ENCODE measurements around the gene CHFR.
"Not testable (repeated sequence)": the region's sequence is repeated elsewhere in the genome, so short reads cannot be mapped to it uniquely, and the experiment has no call there.

The CHFR gene

DNA sequence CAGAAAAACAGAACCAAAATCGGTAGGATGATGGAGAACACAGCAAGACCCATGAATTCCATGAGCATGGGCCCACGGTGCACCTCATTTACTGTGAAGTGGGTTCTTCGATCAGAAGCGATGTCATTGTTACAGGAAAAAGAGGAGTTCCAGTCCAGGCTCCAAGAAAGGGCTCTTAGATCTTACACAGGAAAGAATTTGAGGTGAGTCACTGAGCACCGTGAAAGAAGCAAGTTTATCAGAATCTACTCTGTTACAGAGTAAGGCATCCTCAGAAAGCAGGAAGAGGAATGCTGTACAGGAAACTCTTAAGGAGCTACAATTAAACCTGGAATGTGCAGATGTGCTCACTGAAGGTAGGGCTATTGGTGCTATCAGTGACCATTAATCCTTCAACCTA is 11.6 kb upstream of the CHFR start:
- H3K27ac ChIP-seq, result no peak overlapping the region
- H3K9me3 ChIP-seq, result no peaks in the 10 kb centered on the region
- H3K4me3 ChIP-seq, result no peak overlapping the region
- DNase-seq, result no peak
- H3K27me3 ChIP-seq, result no peaks in the 10 kb centered on the region
- H3K36me3 ChIP-seq, result no peaks in the 10 kb centered on the region
- no peaks in the 10 kb centered on the region for H3K4me1 ChIP-seq
- TF ChIP-seq CTCF (IDR thresholded peaks at IDR 0.05), result no peak
- intact Hi-C loops (cut with DNase I; ENCODE audit: low total_unique reads), result no loop called here

DNA sequence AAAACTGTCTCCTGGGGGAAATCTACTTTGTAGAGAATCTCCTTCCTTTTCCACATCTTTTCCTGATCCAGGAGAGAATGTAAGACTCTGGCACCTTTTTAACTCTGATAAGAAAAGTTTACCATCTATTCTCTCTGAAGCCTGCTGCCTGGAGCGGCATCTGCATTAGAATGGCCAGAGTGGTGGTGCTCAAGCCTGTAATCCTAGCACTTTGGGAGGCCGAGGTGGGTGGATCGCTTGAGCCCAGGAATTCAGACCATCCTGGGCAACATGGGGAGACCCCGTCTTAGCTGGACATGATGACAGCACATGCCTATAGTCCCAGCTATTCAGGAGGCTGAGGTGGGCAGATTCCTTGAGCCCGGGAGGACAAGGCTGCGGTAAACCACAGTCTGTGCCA is 1.4 kb upstream of the CHFR start:
- Histone ChIP-seq H3K27me3 (no peaks in the 10 kb centered on the region), H3K9me3 (no peaks in the 10 kb centered on the region), H3K4me3 (peak overlapping the region in 1 of 2 donors; percentile 66), H3K4me1 (peaks cover 0 to 19% (median 7%) of the 10 kb centered on the region in 4 donors), H3K27ac (no peak overlapping the region), H3K36me3 (peaks cover 0 to 13% (median under 1%) of the 10 kb centered on the region in 3 donors)
- DNase-seq, result no peak
- TF ChIP-seq CTCF (IDR thresholded peaks at IDR 0.05), result no peak
- intact Hi-C loops (cut with DNase I; ENCODE audit: low total_unique reads), result no loop called here

DNA sequence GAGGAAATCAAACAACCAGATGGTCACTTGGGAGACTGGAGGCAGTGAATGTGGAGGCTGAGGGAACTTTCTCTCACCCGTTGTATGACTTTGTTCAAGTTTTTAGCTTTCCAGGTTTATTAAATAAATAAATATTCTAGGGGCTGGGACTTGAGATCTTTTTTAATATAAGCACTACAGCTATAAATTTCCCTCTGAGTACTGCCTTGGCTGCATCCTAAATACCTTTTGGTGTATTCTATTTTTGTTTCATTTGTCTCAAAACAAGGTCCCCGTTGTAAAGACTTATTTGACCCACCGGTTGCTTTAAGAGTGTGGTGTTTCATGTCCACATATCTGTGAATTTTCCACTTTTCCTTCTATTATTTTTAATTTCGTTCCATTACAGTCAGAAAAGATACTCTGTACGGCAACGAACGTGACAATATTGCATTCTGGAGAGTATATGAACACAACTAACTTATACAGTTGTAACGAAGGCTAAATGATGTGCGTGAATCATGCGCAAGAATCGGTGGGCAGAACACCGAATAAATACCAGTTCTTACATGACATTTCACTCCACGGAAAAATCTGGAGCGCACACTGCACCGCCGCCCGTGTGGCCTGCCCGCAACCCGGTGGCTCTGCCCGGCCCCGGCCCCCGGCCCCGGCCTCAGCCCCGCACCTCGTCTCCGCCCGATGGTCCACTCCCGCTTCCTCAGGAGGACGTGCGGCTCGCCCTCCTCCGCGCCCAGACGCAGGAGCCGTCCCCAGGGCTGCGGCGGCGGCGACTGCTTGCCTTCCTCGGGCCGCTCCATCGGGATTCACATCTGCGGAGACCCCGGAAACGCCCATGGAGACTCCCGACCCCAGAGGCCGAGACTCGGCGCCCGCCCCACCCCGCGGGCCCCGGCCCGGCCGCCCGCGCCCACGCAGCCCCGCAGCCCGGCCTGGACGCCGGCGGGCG is 602 bp downstream of the CHFR start:
- H3K9me3 ChIP-seq, result no peaks in the 10 kb centered on the region
- TF ChIP-seq CTCF (IDR thresholded peaks at IDR 0.05), result no peak
- peaks cover 0 to 25% (median 8%) of the 10 kb centered on the region in 4 donors for H3K4me1 ChIP-seq
- no peaks in the 10 kb centered on the region for H3K27me3 ChIP-seq
- intact Hi-C loops (cut with DNase I; ENCODE audit: low total_unique reads), result no loop called here
- peak overlapping the region; percentile 90 to 94 for H3K27ac ChIP-seq
- peak overlapping the region; percentile 66 to 67 for H3K4me3 ChIP-seq
- H3K36me3 ChIP-seq, result peaks cover 0 to 28% (median 8%) of the 10 kb centered on the region in 3 donors
- peak in 1 of 2 donors; percentile 67 for DNase-seq

DNA sequence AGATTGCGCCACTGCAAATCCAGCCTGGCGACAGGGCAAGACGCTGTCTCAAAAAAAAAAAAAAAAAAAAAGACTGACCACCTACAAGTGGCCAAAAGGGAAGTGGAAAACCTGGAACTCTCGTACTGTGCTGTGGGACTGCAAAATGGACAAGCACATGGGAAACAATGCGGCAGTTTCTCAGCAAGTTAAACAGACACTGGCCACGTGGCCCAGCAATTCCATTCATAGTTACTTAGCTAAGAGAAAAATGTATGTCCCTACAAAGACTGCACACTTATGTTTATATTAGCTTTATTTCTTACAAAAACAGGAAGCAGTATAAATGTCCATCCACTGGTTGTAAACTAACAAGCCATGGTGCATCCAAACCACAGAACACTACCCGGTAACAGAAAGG is 5.6 kb downstream of the CHFR start:
- no peak for TF ChIP-seq CTCF (IDR thresholded peaks at IDR 0.05)
- peaks cover 6 to 57% (median 18%) of the 10 kb centered on the region in 3 donors for H3K36me3 ChIP-seq
- DNase-seq, result no peak
- no peaks in the 10 kb centered on the region for H3K9me3 ChIP-seq
- no peak overlapping the region for H3K27ac ChIP-seq
- H3K4me3 ChIP-seq, result no peak overlapping the region
- no peaks in the 10 kb centered on the region for H3K27me3 ChIP-seq
- peaks cover 0 to 19% (median 8%) of the 10 kb centered on the region in 4 donors for H3K4me1 ChIP-seq
- intact Hi-C loops (cut with DNase I; ENCODE audit: low total_unique reads), result no loop called here

DNA sequence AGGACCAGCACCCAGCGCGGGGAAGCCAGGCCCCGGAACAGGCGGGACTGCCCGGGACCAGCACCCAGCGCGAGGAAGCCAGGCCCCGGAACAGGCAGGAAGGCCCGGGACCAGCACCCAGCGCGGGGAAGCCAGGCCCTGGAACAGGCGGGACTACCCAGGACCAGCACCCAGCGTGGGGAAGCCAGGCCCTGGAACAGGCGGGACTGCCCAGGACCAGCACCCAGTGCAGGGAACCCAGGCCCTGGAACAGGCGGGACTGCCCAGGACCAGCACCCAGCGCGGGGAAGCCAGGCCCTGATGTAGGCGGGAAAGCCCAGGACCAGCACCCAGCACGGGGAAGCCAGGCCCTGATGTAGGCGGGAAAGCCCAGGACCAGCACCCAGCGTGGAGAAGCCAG is 12.8 kb downstream of the CHFR start:
- H3K9me3 ChIP-seq; H3K4me1 ChIP-seq; H3K27ac ChIP-seq; intact Hi-C loops (cut with DNase I; ENCODE audit: low total_unique reads); H3K4me3 ChIP-seq; H3K27me3 ChIP-seq; DNase-seq: not testable (repeated sequence)
- H3K36me3 ChIP-seq, result peaks cover 59 to 97% (median 78%) of the 10 kb centered on the region in 3 donors

DNA sequence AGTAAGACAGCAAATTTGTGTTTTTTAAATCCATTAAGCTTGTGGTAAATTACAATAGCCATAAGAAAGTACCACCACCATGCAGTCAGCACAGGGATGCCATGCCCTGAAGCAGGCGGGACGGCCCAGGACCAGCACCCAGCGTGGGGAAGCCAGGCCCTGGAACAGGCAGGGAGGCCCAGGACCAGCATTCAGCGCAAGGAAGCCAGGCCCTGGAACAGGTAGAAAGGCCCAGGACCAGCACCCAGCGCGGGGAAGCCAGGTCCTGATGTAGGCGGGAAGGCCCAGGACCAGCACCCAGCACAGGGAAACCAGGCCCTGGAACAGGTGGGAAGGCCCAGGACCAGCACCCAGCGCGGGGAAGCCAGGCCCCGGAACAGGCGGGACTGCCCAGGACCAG is 13.2 kb downstream of the CHFR start:
- intact Hi-C loops (cut with DNase I; ENCODE audit: low total_unique reads), result no loop called here
- TF ChIP-seq CTCF (IDR thresholded peaks at IDR 0.05), result no peak
- H3K27me3 ChIP-seq, result no peaks in the 10 kb centered on the region
- H3K9me3 ChIP-seq, result no peaks in the 10 kb centered on the region
- no peaks in the 10 kb centered on the region for H3K4me1 ChIP-seq
- H3K4me3 ChIP-seq, result no peak overlapping the region
- DNase-seq, result no peak
- no peak overlapping the region for H3K27ac ChIP-seq
- H3K36me3 ChIP-seq, result peaks cover 62 to 98% (median 82%) of the 10 kb centered on the region in 3 donors

Data from tibial artery (tissue), 4 donors.